Activated CD4-positive, alpha-beta T cell treated with anti-CD3 and anti-CD28 coated beads for 36 hours (primary cell): Measurements from ENCODE around the gene GGT5. TPM values are rescaled to one million over a fixed set of nuclear protein-coding genes. Genes with fewer than 3 reads are reported as not detected.
A peak's percentile ranks its signal among the peaks of the same experiment; 100 is the strongest.

Experiments
- ATAC-seq: fragments of 200-7000 bp; cut with Tn5 transposase; one replicate; pipeline ENCODE4 v1.10.0; 2021; ENCODE audit warnings: mild to moderate bottlenecking, moderate library complexity
- CTCF ChIA-PET: fragments of 350-600 bp; sonication (Branson Sonifier 250); formaldehyde crosslinking; loops from one replicate; lab custom pipeline; 2021; ENCODE audit warnings: antibody characterized with exemption; lab: Charles Lee
- POLR2A ChIA-PET: fragments of 350-600 bp; sonication (Branson Sonifier 250); formaldehyde crosslinking; loops from one replicate; lab custom pipeline; 2021; ENCODE audit warnings: antibody characterized with exemption, inconsistent platforms; lab: Charles Lee
- DNase-seq: peaks from one replicate; pipeline ENCODE4 v3.0.0-alpha.2; 2020
- H3K27ac Mint-ChIP-seq: one replicate; pipeline ENCODE4 v1.8.0; 2021; ENCODE audit warnings: mixed read lengths
- H3K27me3 Mint-ChIP-seq: one replicate; pipeline ENCODE4 v1.8.0; 2021; ENCODE audit warnings: mixed read lengths
- H3K36me3 Mint-ChIP-seq: one replicate; pipeline ENCODE4 v1.8.0; 2021; ENCODE audit warnings: low read depth, mixed read lengths
- H3K4me1 Mint-ChIP-seq: one replicate; pipeline ENCODE4 v1.8.0; 2021; ENCODE audit warnings: mixed read lengths
- H3K4me3 Mint-ChIP-seq: one replicate; pipeline ENCODE4 v1.8.0; 2021; ENCODE audit warnings: mild to moderate bottlenecking, moderate library complexity, mixed read lengths
- H3K9me3 Mint-ChIP-seq: one replicate; pipeline ENCODE4 v1.8.0; 2021; ENCODE audit warnings: low read depth, mixed read lengths
- intact Hi-C, 2 experiments: fragments of 100-400 bp; cut with DNase I in 1 of 2; cut with micrococcal nuclease in 1 of 2; formaldehyde crosslinking; loops; one replicate each; pipeline versions ENCODE4 v1.14.2 to v1.15.1; 2022 to 2024; cut with DNase I, micrococcal nuclease
- total RNA-seq, 2 experiments: library from RNA; stranded (reverse); gene quantifications; one replicate each; pipeline ENCODE4 v1.2.3, GENCODE V29; 2021

Gene GGT5
- total RNA-seq, 2 experiments from 2014 or later = 0.04 TPM; not detected in 1

DNA sequence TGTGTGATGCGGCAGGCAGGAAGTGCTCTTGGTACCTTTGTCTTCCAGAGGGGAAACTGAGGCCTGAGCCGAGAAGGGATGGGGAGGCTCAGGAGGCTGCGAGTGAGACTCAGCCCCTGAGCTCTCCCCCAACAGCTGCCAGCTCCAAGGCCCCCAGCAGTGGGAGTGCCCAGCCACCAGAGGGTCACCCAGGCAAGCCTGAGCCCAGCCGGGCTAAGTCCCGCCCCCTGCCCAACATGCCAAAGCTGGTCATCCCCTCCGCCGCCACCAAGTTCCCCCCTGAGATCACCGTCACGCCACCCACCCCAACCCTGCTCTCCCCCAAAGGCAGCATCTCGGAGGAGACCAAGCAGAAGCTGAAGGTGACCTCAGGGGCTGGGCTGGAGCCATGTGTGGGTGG lies 67.4 kb downstream of the GGT5 start:
- Mint-ChIP-seq H3K27me3 (no peaks in the 10 kb centered on the region), H3K4me3 (no peak overlapping the region), H3K4me1 (no peaks in the 10 kb centered on the region), H3K9me3 (no peaks in the 10 kb centered on the region), H3K36me3 (peaks cover 5% of the 10 kb centered on the region), H3K27ac (no peak overlapping the region)
- ChIA-PET POLR2A (no interaction called here), CTCF (interaction anchor here (1.7 kb wide), 1 partner anchor 20 kb away, joined by 5 read pairs; no protein-coding TSS in a partner anchor)
- DNase-seq (no peak), ATAC-seq (no peak)
- intact Hi-C loops = loop anchor here in 1 of 2 experiments (10.0 kb wide), 1 partner anchor 223 kb away; no protein-coding TSS in a partner anchor

DNA sequence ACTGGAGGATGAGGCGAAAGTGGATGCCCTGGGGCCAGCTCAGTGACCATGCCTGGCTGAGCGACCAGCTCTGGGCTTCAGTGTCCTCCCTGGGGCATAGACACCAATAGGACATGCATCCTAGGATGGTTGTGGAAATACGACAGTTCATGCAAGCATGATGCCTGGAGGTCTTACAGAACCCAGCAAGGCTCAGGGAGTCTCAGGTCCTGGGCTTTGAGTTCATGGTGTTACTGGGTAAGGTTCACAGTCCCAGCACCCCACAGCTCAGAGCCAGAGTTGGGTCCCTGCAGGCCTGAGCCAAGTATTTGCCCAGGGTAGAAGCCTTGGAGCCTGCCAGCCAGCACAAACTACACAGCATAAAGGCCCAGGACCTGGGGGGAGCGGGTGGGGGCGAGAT lies 67.8 kb downstream of the GGT5 start:
- no peak for ATAC-seq
- peaks cover 8% of the 10 kb centered on the region for H3K36me3 Mint-ChIP-seq
- no peak for DNase-seq
- H3K4me1 Mint-ChIP-seq = no peaks in the 10 kb centered on the region
- no peak overlapping the region for H3K4me3 Mint-ChIP-seq
- ChIA-PET POLR2A (no interaction called here), CTCF (interaction anchor here (0.7 to 1.7 kb wide), 2 partner anchors 20 to 55 kb away, joined by 3 to 5 read pairs; no protein-coding TSS in a partner anchor)
- H3K27me3 Mint-ChIP-seq = no peaks in the 10 kb centered on the region
- H3K9me3 Mint-ChIP-seq = no peaks in the 10 kb centered on the region
- no peak overlapping the region for H3K27ac Mint-ChIP-seq
- intact Hi-C loops = loop anchor here in 1 of 2 experiments (10.0 kb wide), 1 partner anchor 222 kb away; no protein-coding TSS in a partner anchor

DNA sequence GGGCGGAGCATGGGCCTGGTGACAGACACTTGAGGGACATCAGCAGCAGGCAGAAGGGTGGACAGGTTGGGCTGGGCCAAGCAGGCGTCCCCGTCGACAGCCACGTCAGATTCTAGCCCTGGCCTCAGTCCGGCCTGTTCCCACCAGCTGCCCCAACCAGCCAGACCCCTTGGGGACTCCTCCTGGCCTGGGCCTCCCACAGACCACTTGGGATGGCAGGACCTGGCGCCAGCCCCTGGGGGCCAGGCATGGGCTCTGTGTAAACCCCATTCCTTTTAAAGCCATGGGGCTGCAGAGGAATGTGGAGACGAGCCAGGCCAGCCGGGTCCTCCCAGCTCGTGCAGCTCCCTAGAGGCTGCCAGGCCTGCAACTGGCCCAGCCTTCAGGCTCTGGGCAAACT lies 68.3 kb downstream of the GGT5 start:
- H3K4me1 Mint-ChIP-seq = no peaks in the 10 kb centered on the region
- H3K9me3 Mint-ChIP-seq = no peaks in the 10 kb centered on the region
- H3K36me3 Mint-ChIP-seq = peaks cover 12% of the 10 kb centered on the region
- ATAC-seq = no peak
- H3K27me3 Mint-ChIP-seq = no peaks in the 10 kb centered on the region
- POLR2A ChIA-PET = no interaction called here
- no peak overlapping the region for H3K27ac Mint-ChIP-seq
- intact Hi-C loops = loop anchor here in 1 of 2 experiments (10.0 kb wide), 1 partner anchor 222 kb away; no protein-coding TSS in a partner anchor
- DNase-seq = no peak
- CTCF ChIA-PET = interaction anchor here (0.7 to 1.7 kb wide), 2 partner anchors 20 to 55 kb away, joined by 3 to 5 read pairs; no protein-coding TSS in a partner anchor
- no peak overlapping the region for H3K4me3 Mint-ChIP-seq

DNA sequence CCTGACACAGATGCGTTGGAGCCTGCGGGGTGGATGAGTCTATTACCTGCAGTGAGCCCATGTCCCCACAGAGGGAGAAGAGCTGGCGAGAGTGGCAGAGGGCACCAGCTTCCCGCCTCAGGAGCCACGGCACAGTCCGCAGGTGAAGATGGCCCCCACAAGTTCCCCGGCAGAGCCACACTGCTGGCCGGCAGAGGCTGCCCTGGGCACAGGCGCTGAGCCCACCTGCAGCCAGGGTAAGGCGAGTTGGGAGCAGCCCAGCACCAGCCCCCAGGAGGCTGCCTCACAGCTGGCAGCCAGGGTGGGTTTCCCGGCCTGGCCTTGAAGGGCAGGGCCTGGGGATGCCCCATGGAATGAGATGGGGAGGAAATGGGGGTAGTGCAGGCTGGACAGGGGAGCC lies 68.8 kb downstream of the GGT5 start:
- Mint-ChIP-seq H3K27me3 (no peaks in the 10 kb centered on the region), H3K36me3 (peaks cover 14% of the 10 kb centered on the region), H3K9me3 (no peaks in the 10 kb centered on the region), H3K27ac (no peak overlapping the region), H3K4me1 (no peaks in the 10 kb centered on the region), H3K4me3 (no peak overlapping the region)
- DNase-seq = no peak
- POLR2A ChIA-PET = no interaction called here
- CTCF ChIA-PET = interaction anchor here (0.7 kb wide), 2 partner anchors 10 to 66 kb away, joined by 3 to 4 read pairs; no protein-coding TSS in a partner anchor
- intact Hi-C loops = loop anchor here in 1 of 2 experiments (10.0 kb wide), 1 partner anchor 221 kb away; no protein-coding TSS in a partner anchor
- ATAC-seq = no peak

DNA sequence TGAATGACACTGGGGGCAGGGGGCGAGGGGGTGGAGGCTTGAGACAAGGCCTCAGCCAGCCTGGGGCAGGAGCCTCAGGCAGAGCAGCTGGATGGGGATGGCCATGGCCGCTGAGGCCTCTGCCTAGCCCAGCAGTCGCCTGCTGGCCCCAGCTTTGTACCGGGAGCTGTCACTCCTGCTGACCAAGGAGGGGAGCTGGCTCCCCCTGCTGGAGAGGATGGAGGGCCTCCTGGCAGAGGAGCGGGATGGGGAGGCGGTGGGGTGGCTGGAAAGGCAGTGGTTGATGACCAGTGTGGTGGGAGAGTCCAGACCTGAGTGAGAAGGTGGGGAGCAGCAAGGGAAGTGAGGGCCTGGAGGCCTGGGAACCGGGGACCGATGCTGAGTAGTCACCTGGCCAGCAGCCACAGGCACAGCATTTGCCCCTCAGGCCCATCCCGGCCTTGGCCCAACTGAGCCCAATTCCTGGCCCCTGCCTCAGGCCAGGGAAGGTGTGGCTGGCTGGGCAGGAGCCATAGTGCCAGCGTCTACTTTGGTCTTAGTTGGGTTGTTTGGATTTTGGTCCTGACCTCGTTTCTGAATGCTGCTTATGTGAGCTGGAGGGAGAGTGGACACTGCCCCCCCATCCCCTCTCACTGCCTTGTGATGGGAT lies 69.6 kb downstream of the GGT5 start:
- peak; percentile 64 for ATAC-seq
- POLR2A ChIA-PET = no interaction called here
- Mint-ChIP-seq H3K9me3 (no peaks in the 10 kb centered on the region), H3K4me3 (no peak overlapping the region), H3K27me3 (no peaks in the 10 kb centered on the region), H3K4me1 (no peaks in the 10 kb centered on the region), H3K27ac (no peak overlapping the region), H3K36me3 (peaks cover 14% of the 10 kb centered on the region)
- intact Hi-C loops = loop anchor here in 1 of 2 experiments (1.0 to 10.0 kb wide), 2 partner anchors 68 to 220 kb away; no protein-coding TSS in a partner anchor
- DNase-seq = peak; percentile 81
- CTCF ChIA-PET = interaction anchor here (0.6 to 1.9 kb wide), 15 partner anchors 9 to 237 kb away, joined by 3 to 11 read pairs (median 3); no protein-coding TSS in a partner anchor

DNA sequence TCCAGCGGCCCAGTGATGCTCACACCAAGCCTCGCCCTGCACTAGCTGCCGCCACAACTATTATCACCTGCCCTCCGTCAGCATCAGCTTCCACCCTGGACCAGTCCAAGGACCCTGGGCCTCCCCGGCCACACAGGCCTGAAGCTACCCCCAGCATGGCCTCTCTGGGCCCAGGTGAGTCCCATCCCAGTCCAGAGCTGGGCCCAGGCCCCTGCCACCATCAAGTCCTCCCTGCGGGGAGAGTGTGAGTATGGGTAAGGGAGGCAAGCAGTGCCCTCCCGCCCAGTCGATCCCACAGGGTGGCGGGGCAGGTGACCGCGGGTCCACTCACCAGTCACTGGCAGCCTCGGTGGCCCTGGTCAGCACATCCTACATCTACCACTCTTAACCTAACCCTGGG lies 73.1 kb downstream of the GGT5 start:
- ChIA-PET CTCF (interaction anchor here (0.8 to 0.9 kb wide), 2 partner anchors 70 to 216 kb away, joined by 3 read pairs; no protein-coding TSS in a partner anchor), POLR2A (no interaction called here)
- DNase-seq (no peak), ATAC-seq (no peak)
- Mint-ChIP-seq H3K36me3 (peaks cover 18% of the 10 kb centered on the region), H3K27ac (no peak overlapping the region), H3K9me3 (no peaks in the 10 kb centered on the region), H3K27me3 (no peaks in the 10 kb centered on the region), H3K4me3 (no peak overlapping the region), H3K4me1 (no peaks in the 10 kb centered on the region)
- intact Hi-C loops = loop anchor here in 1 of 2 experiments (10.0 kb wide), 1 partner anchor 217 kb away; no protein-coding TSS in a partner anchor

DNA sequence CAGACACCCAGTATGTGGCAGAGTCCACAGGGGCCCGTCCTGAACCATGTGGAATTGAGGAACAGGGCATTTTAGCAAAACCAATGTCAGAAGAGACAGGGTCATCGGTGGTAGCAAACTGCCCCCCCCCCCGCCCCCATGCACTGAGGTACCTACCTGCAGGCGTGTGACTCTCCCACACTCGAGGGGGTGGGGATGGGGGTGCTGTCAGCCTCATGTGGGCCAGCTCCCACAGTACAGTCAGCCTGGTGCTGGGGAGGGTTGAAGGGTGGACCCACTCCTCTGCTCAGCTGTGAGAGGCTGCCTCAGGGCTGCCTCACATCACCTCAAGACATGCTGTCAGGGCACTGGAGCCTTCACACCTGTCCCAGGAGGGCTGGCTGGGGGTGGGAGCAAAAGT lies 74.2 kb downstream of the GGT5 start:
- ChIA-PET CTCF (interaction anchor here (0.7 kb wide), 1 partner anchor 9 kb away, joined by 3 read pairs; no protein-coding TSS in a partner anchor), POLR2A (no interaction called here)
- no peak overlapping the region for H3K27ac Mint-ChIP-seq
- ATAC-seq = no peak
- H3K9me3 Mint-ChIP-seq = no peaks in the 10 kb centered on the region
- H3K27me3 Mint-ChIP-seq = no peaks in the 10 kb centered on the region
- intact Hi-C loops = loop anchor here in 1 of 2 experiments (10.0 kb wide), 1 partner anchor 216 kb away; no protein-coding TSS in a partner anchor
- DNase-seq = no peak
- no peaks in the 10 kb centered on the region for H3K4me1 Mint-ChIP-seq
- peaks cover 18% of the 10 kb centered on the region for H3K36me3 Mint-ChIP-seq
- no peak overlapping the region for H3K4me3 Mint-ChIP-seq

DNA sequence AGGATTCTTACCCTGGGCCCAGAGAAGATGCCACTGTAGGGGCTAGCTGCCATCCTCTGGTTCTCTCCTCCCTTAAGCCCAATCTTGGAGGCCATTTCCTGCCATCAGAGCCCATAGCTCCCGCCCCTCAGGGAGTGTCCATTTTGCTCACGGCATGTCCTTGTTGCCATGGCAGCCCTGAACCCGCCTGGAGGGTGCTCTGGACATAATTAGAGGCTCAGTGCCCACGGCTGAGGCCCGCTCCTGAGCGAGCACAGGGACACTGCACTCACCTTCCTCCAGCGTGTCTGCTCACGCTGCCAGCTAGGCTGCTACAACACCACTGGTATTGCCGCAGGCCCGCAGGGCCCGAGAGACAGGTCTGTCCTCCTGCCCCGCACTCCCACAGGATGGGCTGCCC lies 74.7 kb downstream of the GGT5 start:
- H3K36me3 Mint-ChIP-seq = peaks cover 18% of the 10 kb centered on the region
- ATAC-seq (no peak), DNase-seq (no peak)
- H3K9me3 Mint-ChIP-seq = no peaks in the 10 kb centered on the region
- no peak overlapping the region for H3K4me3 Mint-ChIP-seq
- no peaks in the 10 kb centered on the region for H3K27me3 Mint-ChIP-seq
- no peak overlapping the region for H3K27ac Mint-ChIP-seq
- H3K4me1 Mint-ChIP-seq = no peaks in the 10 kb centered on the region
- intact Hi-C loops = loop anchor here in 1 of 2 experiments (10.0 kb wide), 1 partner anchor 215 kb away; no protein-coding TSS in a partner anchor
- ChIA-PET CTCF (interaction anchor here (0.8 kb wide), 1 partner anchor 10 kb away, joined by 3 read pairs; no protein-coding TSS in a partner anchor), POLR2A (no interaction called here)

Other genes with a start within 250 kb of the GGT5 start
- gene GSTT4, start 239.6 kb downstream of the GGT5 start, total RNA-seq = not detected
- gene CABIN1, start 233.8 kb downstream of the GGT5 start, total RNA-seq = 100 to 1,000 TPM in 1 of 2 experiments, 10 to 100 TPM in 1; 95.9 to 102 TPM
- under 1 TPM; 0.65 to 0.80 TPM for gene SUSD2, start 63.6 kb downstream of the GGT5 start, total RNA-seq
- 10 to 100 TPM; 31.5 to 38.2 TPM for gene SPECC1L, start 25.7 kb upstream of the GGT5 start, total RNA-seq
- 10 to 100 TPM; 30.6 to 31.3 TPM for gene ADORA2A, start 182.5 kb upstream of the GGT5 start, total RNA-seq